OCI-LY7 (cell line): Measurements from ENCODE around the gene AP4S1.

Source experiments
- CTCF ChIP-seq: fragments of 200-600 bp; sonication (generic); conservative IDR thresholded peaks from 2 replicates; pipeline ENCODE4 v1.5.1; 2014; ENCODE audit warnings: mild to moderate bottlenecking, antibody characterized with exemption, low read length, moderate library complexity, mixed read lengths
- EZH2phosphoT487 ChIP-seq: fragments of 200-600 bp; sonication (generic); IDR thresholded peaks from 2 replicates; pipeline ENCODE4 v1.6.1; 2018; ENCODE audit warnings: low read depth, borderline replicate concordance, mild to moderate bottlenecking, mixed run types, antibody characterized with exemption, low read length, moderate library complexity, mixed read lengths

GRCh38 chr14:31024577-31025366 is 677 bp upstream of the AP4S1 start:
- TF ChIP-seq CTCF (no peak), EZH2phosphoT487 (no peak)
